Measurements from ENCODE around the gene ZBTB37. TPM values are rescaled to one million over a fixed set of nuclear protein-coding genes. Genes with fewer than 3 reads are reported as not detected.

ZBTB37 gene
- 10.9 and 11.3 TPM in 2 replicates for total RNA-seq

GRCh38 chr1:173868266-173869020 lies at the start of gene ZBTB37:
ZBTB37 (plus strand) TSS chr1:173868380; CDS start chr1:173870226, 1,846 bp downstream.

GRCh38 chr1:173824315-173825081 lies 43.7 kb upstream of the ZBTB37 start, which contains the start of the genes CENPL and DARS2:
CENPL (minus strand) TSS chr1:173824883; CDS start chr1:173811299, 13,584 bp downstream.
DARS2 (plus strand) TSS chr1:173824673; CDS start chr1:173825230, 557 bp downstream.

GRCh38 chr1:173867753-173868265 lies 371 bp upstream of the ZBTB37 start, which contains the start of gene GAS5:
GAS5 (minus strand) TSS chr1:173867989.

GRCh38 chr1:173917149-173917548 lies 49.0 kb downstream of the ZBTB37 start, which contains the start of gene SERPINC1:
SERPINC1 (minus strand) TSS chr1:173917327; CDS start chr1:173917259, 68 bp downstream.

Other genes starting within 250 kb of the ZBTB37 start
- gene TEX50, start 233.0 kb upstream of the ZBTB37 start, total RNA-seq = not detected in 2 replicates
- gene ANKRD45, start 198.5 kb upstream of the ZBTB37 start, total RNA-seq = 0.07 TPM in 1 of 2 replicates, not detected in the other
- gene KLHL20, start 153.4 kb upstream of the ZBTB37 start, total RNA-seq = 35.7 and 43.1 TPM in 2 replicates
- gene DARS2, start 43.7 kb upstream of the ZBTB37 start, total RNA-seq = 13.9 and 15.8 TPM in 2 replicates
- gene CENPL, start 43.5 kb upstream of the ZBTB37 start, total RNA-seq = 9.5 and 12.5 TPM in 2 replicates
- gene GAS5, start 391 bp upstream of the ZBTB37 start, total RNA-seq = 224 and 229 TPM in 2 replicates
- 0.07 TPM in 1 of 2 replicates, not detected in the other for gene SERPINC1, start 48.9 kb downstream of the ZBTB37 start, total RNA-seq
- 23.3 and 23.8 TPM in 2 replicates for gene RC3H1, start 154.0 kb downstream of the ZBTB37 start, total RNA-seq

Measured in smooth muscle cell of the pulmonary artery (primary cell).